Activated CD8-positive, alpha-beta memory T cell treated with anti-CD3 and anti-CD28 coated beads for 36 hours (primary cell): ENCODE measurements around the gene MYCBP2. TPM values are rescaled to one million over a fixed set of nuclear protein-coding genes. Genes with fewer than 3 reads are reported as not detected.
"Not testable (repeated sequence)": the region's sequence is repeated elsewhere in the genome, so short reads cannot be mapped to it uniquely, and the experiment has no call there.

Experiments
- CTCF ChIA-PET: fragments of 350-600 bp; sonication (Branson Sonifier 250); formaldehyde crosslinking; loops from one replicate; lab custom pipeline; 2021; ENCODE audit warnings: antibody characterized with exemption; lab: Charles Lee
- POLR2A ChIA-PET: fragments of 350-600 bp; sonication (Branson Sonifier 250); formaldehyde crosslinking; loops from one replicate; lab custom pipeline; 2021; ENCODE audit warnings: antibody characterized with exemption; lab: Charles Lee
- total RNA-seq, 2 experiments: library from RNA; stranded (reverse); gene quantifications; one replicate each; pipeline ENCODE4 v1.2.3, GENCODE V29; 2021

MYCBP2 gene
- total RNA-seq, 2 experiments from 2014 or later: 100 to 102 TPM

GRCh38 chr13:77235456-77236022 lies 91.4 kb downstream of the MYCBP2 start:
- ChIA-PET CTCF (no interaction called here), POLR2A (no interaction called here)

DNA sequence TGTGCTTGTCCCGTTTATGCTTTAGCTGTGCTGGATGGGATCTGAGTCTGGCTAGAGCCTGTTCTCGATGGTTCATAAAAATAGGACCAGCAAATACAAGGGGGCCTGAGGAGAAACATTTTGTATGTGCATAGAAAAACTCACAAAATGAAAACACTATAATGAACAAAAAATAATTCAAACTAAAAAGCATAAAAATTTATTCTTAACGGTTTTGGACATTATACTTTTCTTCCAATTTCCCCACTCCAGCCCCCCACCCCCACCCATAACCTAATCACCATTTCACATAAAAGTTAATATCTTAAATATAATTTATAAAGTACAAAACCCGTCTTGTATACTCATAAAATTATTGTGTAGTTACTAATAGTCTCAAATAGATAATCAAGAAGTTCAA lies 93.7 kb downstream of the MYCBP2 start:
- ChIA-PET POLR2A (no interaction called here), CTCF (interaction anchor here (0.7 kb wide), 1 partner anchor 15 kb away, joined by 3 read pairs; no protein-coding TSS in a partner anchor)

- ChIA-PET CTCF (no interaction called here), POLR2A (no interaction called here)
These were observed 96.3 kb downstream of the MYCBP2 start for GRCh38 chr13:77230560-77230959.

DNA sequence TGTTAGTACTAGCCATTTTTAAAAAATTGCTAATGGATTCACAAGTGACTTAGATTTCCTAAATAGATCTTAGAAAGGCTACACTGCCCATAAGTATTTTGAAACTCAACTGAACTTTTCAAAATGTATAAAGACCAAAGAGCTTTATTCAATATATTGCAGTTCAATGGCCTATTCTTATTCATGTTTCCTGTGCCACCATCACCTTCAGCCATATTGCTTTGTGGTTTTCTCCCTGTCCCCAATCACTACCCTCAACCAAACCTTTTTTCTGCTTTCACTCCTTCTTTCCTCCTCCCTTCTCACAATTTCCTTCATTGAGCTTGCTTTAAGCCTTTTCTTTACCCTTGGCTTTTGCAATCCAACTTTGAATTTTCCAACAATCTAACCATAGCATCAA lies 100.9 kb downstream of the MYCBP2 start:
- ChIA-PET POLR2A (no interaction called here), CTCF (no interaction called here)

DNA sequence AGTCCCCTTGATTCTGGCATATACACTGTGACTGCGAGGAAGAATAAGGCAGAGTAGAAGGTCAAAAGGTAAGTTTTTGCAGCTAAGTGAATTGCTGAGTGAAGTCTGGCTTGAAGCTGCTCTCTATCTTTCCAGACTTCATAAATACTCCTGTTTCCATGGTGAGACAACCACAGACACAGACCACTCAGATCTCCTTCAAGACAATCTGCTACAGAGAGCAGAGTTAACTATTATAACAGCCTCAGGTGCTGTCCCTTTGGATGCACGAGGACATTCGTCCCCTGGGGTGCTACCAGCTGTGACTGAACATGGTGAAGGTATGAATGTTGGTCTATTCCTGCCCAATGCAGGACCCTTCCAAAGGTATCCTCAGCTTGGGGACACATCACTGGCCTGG lies 104.0 kb downstream of the MYCBP2 start:
- CTCF ChIA-PET: no interaction called here

DNA sequence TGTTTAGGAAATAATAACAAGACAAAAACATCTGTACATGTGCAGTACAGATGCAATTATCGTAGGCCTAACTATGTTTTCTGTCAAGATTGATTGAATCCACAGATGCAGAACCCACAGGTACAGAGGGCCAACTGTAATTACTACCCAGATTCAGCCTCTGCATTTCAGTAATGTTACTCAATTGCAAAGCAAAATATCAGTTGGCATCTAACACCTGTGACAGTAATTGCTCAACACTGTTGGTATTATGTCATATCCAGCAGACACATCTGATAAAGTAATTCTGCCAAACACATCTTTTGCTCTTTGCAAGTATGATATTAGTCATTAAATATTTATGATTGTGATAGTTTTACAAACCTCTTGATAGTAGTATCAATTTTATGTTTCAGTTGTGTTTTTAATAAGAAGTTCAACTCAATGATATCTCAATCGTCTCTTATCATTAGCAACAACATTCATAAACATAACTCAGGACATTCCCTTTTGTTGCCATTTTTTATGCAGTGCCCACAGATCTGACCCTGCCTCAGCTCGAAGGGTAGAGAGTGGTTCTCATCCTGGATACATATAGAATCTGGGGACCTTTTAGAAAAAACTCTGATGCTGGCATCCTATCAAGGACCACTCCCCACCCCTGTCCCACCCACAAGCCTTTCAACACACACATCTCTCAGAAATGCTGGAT lies 104.7 kb downstream of the MYCBP2 start:
- CTCF ChIA-PET: no interaction called here
- POLR2A ChIA-PET: no interaction called here

More for the DNA sequence above, 104.0 kb downstream of the MYCBP2 start:
- POLR2A ChIA-PET: no interaction called here

DNA sequence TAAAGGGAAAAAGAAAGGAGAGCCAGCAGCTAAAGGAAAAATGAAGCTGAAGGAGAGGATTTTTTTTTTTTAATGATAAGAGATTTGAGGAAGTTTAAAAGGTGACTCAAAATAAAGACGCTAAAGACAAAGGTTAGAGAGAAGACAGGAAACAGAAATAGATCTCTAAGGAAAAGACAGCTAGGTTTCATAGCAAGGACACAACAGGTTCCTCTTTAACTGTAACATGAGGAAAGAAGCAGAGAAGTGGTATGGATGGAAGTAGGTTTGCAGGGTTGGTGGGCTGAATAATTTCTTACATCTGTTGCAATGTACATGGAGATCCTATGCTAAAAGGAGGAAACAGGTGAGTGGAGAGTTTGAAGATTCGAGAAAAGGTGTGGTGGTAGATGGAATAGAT lies 107.5 kb downstream of the MYCBP2 start:
- ChIA-PET POLR2A (no interaction called here), CTCF (interaction anchor here (0.6 kb wide), 1 partner anchor 374 kb away, joined by 3 read pairs; no protein-coding TSS in a partner anchor)

- ChIA-PET POLR2A (no interaction called here), CTCF (interaction anchor here (0.6 kb wide), 1 partner anchor 14 kb away, joined by 3 read pairs; no protein-coding TSS in a partner anchor)
These were observed 108.6 kb downstream of the MYCBP2 start for GRCh38 chr13:77218274-77218673.

- ChIA-PET CTCF (no interaction called here), POLR2A (no interaction called here)
These were observed 111.4 kb downstream of the MYCBP2 start for GRCh38 chr13:77215543-77215942.

- CTCF ChIA-PET: no interaction called here
- POLR2A ChIA-PET: no interaction called here
These were observed 113.2 kb downstream of the MYCBP2 start for GRCh38 chr13:77213644-77214043.

GRCh38 chr13:77207943-77208342 lies 119.0 kb downstream of the MYCBP2 start:
- ChIA-PET POLR2A (no interaction called here), CTCF (no interaction called here)

DNA sequence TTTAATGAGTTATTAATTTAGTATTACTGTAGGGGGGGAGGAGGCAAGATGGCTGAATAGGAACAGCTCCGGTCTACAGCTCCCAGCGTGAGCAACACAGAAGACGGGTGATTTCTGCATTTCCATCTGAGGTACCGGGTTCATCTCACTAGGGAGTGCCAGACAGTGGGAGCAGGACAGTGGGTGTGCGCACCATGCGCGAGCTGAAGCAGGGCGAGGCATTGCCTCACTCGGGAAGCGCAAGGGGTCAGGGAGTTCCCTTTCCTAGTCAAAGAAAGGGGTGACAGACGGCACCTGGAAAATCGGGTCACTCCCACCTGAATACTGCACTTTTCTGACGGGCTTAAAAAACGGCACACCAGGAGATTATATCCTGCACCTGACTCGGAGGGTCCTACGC lies 127.9 kb downstream of the MYCBP2 start:
- POLR2A ChIA-PET, CTCF ChIA-PET: not testable (repeated sequence)

DNA sequence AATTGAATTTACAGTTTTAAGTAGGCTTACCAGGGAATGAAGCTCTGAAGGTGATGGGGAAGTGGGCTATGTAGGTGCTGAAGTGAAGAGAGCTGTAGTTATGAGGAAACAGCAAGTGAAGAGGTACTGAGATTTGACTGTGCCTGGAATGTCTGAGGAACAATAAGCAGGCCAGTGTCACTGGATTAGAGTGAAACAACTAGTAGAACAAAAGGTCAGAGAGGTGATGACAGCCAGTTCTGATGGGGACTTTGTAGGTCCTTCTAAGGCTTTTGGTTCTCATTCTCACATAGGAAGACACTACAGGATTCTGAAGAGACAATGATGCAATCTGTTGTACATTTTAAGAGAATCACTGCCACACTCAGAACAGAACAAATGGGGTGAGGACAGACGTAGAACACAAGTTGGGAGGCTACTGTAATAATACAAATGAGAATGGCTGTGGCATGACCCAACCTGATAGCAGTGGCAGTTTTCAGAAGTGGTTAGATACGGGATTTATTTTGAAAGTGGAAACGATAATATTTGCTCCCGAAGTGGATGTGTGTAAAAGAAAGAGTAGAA lies 130.8 kb downstream of the MYCBP2 start:
- CTCF ChIA-PET: no interaction called here
- POLR2A ChIA-PET: no interaction called here

- ChIA-PET POLR2A (no interaction called here), CTCF (no interaction called here)
These were observed 136.4 kb downstream of the MYCBP2 start for GRCh38 chr13:77190349-77190958.

DNA sequence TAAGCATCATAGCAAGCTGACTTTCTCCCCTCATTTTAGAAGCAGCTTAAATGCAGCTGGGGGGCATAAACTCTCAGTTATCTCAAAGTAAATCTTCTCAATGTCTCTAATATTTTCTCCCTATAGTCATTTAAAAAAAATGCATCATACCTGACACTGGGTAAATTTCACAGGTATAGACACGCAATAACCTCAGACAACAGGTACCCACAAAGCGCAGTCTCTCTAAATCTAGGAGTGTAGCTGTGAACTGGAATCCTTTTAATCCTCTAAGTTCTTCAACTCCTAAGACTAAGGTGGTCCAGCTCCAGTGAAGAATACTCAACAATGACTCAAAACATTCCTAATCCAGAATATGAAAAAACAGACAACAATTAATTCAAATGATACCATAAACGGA lies 141.2 kb downstream of the MYCBP2 start:
- POLR2A ChIA-PET: no interaction called here
- CTCF ChIA-PET: no interaction called here

DNA sequence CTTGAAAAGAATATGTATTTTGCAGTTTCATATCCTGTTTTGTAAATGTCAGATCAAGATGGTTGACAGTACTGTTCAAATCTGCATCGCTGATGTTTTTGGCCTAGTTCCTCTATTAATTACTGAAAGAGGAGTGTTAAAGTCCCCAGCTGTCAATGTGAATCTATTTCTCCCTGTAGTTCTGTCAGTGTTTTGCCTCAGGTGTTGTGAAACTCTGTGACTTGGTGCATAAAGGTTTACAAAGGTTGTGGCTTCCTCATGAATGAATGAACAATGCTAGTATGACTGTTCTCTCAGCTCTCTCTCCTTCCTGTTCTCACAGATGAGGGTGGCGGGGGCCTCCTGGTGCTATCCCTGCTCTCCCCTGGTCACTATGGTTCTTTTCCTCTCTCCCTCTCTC lies 142.4 kb downstream of the MYCBP2 start:
- POLR2A ChIA-PET: no interaction called here
- CTCF ChIA-PET: no interaction called here

GRCh38 chr13:77180011-77180410 lies 146.9 kb downstream of the MYCBP2 start:
- ChIA-PET CTCF (no interaction called here), POLR2A (no interaction called here)

DNA sequence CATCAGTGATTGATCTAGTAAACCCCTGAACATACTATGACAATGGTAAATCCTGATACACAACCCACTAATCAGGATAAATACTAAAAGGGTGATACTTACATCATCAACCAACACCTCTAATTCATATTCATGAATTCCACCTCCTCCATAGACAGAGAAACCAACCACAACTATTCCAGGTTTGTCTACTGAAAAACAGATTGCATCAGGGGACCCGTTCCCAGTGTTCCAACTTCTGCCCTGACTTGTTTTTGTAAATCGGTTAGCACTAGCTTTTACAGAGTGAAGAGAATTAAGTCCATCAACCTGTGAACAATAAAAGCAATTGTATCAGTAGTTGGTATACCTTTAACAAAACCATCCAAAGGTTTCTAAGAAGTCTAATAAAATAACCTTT lies 149.2 kb downstream of the MYCBP2 start:
- ChIA-PET POLR2A (no interaction called here), CTCF (no interaction called here)

- ChIA-PET CTCF (interaction anchor here (1.2 kb wide), 1 partner anchor 95 kb away, joined by 3 read pairs; no protein-coding TSS in a partner anchor), POLR2A (no interaction called here)
These were observed 150.5 kb downstream of the MYCBP2 start for GRCh38 chr13:77176350-77176749.

DNA sequence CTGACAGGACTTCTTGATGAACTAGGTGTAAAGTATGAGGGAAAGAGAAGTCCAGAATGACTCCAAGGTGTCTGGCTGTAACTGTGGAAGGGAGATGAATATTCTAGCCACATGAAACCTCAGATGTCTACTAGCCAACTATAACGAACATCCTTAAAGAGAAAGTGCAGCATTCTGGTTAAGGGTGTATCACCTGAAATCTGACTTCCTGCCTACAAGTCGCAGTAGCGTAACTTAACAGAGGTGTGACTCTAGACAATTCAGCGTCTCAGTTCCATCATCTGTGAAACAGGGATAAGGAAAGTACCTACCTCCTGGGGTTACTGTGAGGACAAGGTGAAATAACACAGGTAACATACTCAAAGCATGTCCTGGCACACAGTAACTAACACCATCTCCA lies 154.2 kb downstream of the MYCBP2 start:
- POLR2A ChIA-PET: no interaction called here
- CTCF ChIA-PET: interaction anchor here (0.8 kb wide), 1 partner anchor 306 kb away, joined by 3 read pairs; no protein-coding TSS in a partner anchor
